Kidney epithelial cell (primary cell): ENCODE measurements around the gene CBFA2T3. TPM values are rescaled to one million over a fixed set of nuclear protein-coding genes. Genes with fewer than 3 reads are reported as not detected.

Source experiments
- DNase-seq: peaks from one replicate; pipeline ENCODE4 v3.0.0-alpha.2; 2010; ENCODE audit warnings: low read depth
- H3K27me3 ChIP-seq: 2 replicates; pipeline ENCODE4 v1.6.0; 2011; ENCODE audit warnings: low read length; ENCODE audit not compliant: control insufficient read depth, insufficient read depth
- H3K36me3 ChIP-seq: 2 replicates; pipeline ENCODE4 v1.5.1; 2011; ENCODE audit warnings: low read length; ENCODE audit not compliant: control insufficient read depth, insufficient read depth
- H3K4me3 ChIP-seq: 2 replicates; pipeline ENCODE4 v1.5.1; 2011; ENCODE audit warnings: low read depth, mild to moderate bottlenecking, control low read depth, low read length
- total RNA-seq: library from RNA; depleted of rRNA; stranded (reverse); fragments of >200 nt; gene quantifications from 2 replicates; pipeline ENCODE4 v1.2.3, GENCODE V29; 2015
- TF ChIP-seq, protein P1 (sequence below): IDR thresholded peaks from 2 replicates; pipeline ENCODE4 v1.5.1; 2011; ENCODE audit warnings: mild to moderate bottlenecking, moderate library complexity, low read length, control low read depth, inconsistent platforms; ENCODE audit not compliant: insufficient read depth, poor library complexity, severe bottlenecking

CBFA2T3 gene
- total RNA-seq, 1 donor from 2014 or later = 0.63 TPM

DNA sequence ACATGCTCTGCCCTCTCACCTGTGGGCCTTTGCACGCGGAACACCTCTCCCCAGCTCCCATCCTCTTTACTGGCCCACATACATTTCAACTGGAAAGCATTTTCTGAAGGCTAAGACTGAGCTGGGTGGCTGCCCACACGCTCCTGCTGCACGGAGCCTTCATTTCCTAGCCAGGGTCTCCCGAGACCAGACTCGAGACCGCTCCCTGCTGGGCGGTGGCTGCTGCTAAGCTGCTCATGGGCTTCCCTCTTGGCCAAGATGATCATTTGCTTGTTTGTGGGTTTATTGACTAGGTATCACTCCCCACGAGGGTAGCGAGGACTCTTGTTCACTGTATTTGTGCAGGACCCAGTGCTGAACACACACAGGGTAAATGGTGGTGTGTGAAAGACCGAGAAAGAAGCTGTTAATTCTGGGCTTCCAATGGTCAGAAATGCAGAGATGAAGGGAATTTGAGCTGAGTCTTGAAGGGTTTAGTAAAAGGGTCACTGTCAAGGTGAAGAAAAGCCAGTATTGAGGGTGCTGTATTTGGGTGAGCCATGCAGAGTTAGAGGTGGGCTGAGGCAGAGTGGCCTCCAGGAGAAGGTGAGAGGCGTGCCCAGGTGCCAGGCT lies 119.2 kb downstream of the CBFA2T3 start:
- peak; percentile 35 for DNase-seq
- Histone ChIP-seq H3K4me3 (peak overlapping the region; percentile 80), H3K36me3 (peaks cover 3% of the 10 kb centered on the region), H3K27me3 (no peaks in the 10 kb centered on the region)
- TF ChIP-seq, protein P1, sequence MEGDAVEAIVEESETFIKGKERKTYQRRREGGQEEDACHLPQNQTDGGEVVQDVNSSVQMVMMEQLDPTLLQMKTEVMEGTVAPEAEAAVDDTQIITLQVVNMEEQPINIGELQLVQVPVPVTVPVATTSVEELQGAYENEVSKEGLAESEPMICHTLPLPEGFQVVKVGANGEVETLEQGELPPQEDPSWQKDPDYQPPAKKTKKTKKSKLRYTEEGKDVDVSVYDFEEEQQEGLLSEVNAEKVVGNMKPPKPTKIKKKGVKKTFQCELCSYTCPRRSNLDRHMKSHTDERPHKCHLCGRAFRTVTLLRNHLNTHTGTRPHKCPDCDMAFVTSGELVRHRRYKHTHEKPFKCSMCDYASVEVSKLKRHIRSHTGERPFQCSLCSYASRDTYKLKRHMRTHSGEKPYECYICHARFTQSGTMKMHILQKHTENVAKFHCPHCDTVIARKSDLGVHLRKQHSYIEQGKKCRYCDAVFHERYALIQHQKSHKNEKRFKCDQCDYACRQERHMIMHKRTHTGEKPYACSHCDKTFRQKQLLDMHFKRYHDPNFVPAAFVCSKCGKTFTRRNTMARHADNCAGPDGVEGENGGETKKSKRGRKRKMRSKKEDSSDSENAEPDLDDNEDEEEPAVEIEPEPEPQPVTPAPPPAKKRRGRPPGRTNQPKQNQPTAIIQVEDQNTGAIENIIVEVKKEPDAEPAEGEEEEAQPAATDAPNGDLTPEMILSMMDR = peak; percentile 92

DNA sequence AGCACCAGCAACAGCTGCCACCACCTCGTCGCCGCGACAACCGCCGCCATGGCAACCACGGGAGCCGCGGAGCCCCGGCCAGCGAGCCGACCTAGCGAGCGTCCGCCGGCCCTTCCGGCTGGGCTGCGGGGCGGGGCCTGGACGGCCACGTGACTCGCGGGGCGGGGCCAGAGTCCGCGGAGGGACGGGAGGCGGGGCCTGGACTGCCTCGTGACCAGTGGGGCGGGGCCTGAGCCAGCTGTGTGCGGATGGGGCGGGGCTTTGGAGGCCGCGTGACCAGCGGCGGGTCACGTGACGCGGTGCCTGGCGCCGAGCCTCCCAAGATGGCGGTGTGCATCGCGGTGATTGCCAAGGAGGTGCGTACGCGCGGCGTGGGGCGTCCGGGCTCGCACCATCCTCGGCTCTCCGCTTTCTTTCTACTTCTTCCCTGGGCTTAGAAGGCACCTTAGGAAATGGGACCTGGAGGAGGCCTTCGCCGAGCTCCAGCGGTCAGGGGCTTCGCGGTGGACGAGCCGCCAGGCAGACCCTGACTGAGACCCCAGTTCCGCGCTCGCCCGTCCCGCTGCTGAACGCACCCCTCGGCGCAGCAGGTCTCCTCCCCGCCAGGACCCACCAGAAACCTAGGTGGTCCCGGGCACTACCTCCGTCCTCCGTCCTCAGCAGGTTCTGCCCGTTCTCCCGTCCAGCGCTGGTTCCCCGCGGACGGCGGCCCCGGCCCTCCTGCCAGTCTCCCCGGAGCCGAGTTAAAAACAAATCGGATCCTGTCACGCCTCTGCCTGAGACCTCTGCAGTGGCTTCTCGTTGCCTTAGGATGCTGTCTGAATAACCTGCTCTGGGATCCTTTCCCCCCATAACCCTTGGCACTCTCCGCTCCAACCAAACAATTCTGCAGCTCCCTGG lies 119.9 kb downstream of the CBFA2T3 start, which contains the start of the genes GALNS and TRAPPC2L:
GALNS (minus strand) TSS at position 120 of the 900 bp plus-strand sequence; CDS start at position 50, 70 bp downstream.
TRAPPC2L (plus strand) TSS at position 300 of the 900 bp plus-strand sequence; CDS start at position 324, 24 bp downstream.
- peak; percentile 60 for DNase-seq
- Histone ChIP-seq H3K4me3 (peak within 1 kb of the TSS; percentile 80), H3K27me3 (no peaks in the 10 kb centered on the region), H3K36me3 (peaks cover 1% of the 10 kb centered on the region)
- TF ChIP-seq, protein P1 = no peak

DNA sequence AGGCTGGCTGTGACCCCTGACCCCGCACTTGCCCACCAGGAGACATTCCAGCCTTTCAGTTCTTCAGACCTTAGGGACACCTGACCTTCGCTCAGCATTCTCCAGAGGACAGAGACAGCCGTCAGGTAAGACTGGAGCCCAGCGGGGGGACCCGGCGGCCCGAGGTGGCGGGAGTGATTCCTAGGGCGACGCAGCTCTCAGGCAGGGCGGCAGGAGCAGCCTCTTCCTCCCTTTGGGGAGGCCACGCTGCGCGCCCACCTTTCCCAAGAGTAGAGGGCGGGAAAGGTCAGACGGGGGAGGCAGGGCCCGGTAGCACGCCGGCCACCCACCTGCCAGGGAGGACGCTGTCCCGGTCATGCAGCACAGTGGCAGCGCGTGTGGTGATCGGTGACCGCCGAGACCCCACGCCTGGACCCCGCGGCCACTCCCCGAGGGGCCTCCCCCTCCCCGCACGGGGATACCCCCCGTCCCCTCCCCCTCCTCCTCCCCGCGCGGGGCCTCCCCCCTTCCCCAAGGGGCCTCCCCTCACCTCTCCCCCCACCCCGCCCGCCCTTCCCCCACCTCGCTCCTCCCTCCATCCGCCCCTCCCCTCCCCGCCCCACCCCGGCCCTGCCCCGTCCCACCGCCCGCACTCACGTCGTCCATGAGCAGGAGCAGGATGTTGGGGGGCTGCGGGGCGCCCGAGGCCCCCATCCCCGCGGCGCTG lies 120.7 kb downstream of the CBFA2T3 start:
- no peak for DNase-seq
- TF ChIP-seq, protein P1 = no peak
- no peaks in the 10 kb centered on the region for H3K27me3 ChIP-seq
- H3K4me3 ChIP-seq = peak overlapping the region; percentile 57
- peaks cover 1% of the 10 kb centered on the region for H3K36me3 ChIP-seq

DNA sequence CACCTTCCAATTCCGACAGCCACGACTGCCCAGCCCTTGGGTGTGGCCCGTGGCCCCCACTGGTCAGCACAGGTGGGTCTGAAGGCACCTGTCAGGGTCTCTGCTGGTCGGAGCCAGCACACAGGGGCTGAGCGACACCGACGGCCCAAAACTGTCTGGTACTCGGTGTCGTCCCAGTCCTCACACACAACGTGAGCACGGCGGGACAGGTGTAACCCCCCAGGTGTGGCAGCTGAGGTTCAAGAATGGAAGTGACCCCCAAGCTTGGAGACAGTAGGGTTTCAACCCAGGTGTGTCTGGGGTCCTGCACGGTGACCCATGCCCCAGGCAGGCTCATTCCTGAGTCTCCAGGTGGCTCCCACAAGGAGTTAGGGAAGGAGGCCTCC lies 121.3 kb downstream of the CBFA2T3 start:
- TF ChIP-seq, protein P1 = no peak
- H3K4me3 ChIP-seq = peak overlapping the region; percentile 57
- no peaks in the 10 kb centered on the region for H3K27me3 ChIP-seq
- DNase-seq = no peak
- no peaks in the 10 kb centered on the region for H3K36me3 ChIP-seq

DNA sequence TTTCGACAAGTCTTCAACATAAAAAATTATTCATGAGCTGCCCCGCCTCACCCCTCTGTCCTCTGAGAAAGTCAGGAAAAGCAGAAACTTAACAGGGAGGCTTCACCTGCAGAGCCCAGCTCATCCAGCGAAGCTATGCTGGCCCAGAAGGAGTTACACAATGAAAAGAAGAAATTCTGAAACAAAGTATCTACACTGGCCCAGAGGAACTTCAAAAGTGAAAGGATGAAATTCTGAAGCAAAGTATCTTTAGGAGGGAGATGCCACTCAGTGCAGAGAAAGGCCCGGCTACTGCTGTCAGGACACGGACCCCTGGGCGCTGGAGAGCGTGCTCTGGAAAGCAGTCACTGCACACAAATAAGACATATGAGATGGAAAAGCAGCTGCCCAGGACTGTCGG lies 121.8 kb downstream of the CBFA2T3 start:
- TF ChIP-seq, protein P1 = no peak
- H3K36me3 ChIP-seq = no peaks in the 10 kb centered on the region
- H3K27me3 ChIP-seq = no peaks in the 10 kb centered on the region
- H3K4me3 ChIP-seq = no peak overlapping the region
- DNase-seq = no peak
